BE2C (cell line): Measurements from ENCODE around the gene TSG101.

Experiments
- DNase-seq: peaks from one replicate; pipeline ENCODE4 v3.0.0-alpha.2; 2020
- H3K27me3 ChIP-seq: fragments of 250-450 bp; sonication (Bioruptor Pico); 2 replicates; pipeline ENCODE4 v1.5.1; 2020; ENCODE audit warnings: mild to moderate bottlenecking
- H3K36me3 ChIP-seq: fragments of 250-450 bp; sonication (Bioruptor Pico); 2 replicates; pipeline ENCODE4 v1.5.1; 2020; ENCODE audit warnings: mild to moderate bottlenecking
- H3K4me1 ChIP-seq: fragments of 250-450 bp; sonication (Bioruptor Pico); 2 replicates; pipeline ENCODE4 v1.5.1; 2020
- H3K4me3 ChIP-seq: 2 replicates; pipeline ENCODE4 v1.5.1; 2011; ENCODE audit warnings: low read depth, low read length
- H3K9me3 ChIP-seq: fragments of 250-450 bp; sonication (Bioruptor Pico); 2 replicates; pipeline ENCODE4 v1.5.1; 2020
- CTCF ChIP-seq: IDR thresholded peaks from 2 replicates; pipeline ENCODE4 v1.5.1; 2012; ENCODE audit warnings: mild to moderate bottlenecking, low read depth, low read length

Gene TSG101

DNA sequence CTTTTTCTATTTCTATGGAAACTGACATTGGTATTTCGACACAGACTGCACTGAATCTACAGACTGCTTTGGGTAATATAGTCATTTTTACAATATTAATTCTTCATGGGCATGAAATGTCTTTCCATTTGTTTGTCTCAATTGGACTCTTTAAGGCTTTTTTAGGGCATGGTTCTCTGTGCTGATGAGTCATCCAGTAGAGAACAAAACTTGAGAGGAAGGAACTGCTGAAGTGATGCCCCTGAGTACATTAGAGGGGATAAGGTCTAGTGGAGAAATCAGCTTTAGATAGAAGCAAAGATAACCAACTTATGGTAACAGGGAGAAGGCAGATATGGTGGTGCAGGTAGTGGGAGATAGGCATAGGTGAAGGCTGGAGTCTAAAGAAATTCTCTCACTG is 25.1 kb downstream of the TSG101 start:
- Histone ChIP-seq H3K4me1 (no peaks in the 10 kb centered on the region), H3K36me3 (no peaks in the 10 kb centered on the region; the same call in 1 of the 2 replicates)
- TF ChIP-seq CTCF, result no peak

DNA sequence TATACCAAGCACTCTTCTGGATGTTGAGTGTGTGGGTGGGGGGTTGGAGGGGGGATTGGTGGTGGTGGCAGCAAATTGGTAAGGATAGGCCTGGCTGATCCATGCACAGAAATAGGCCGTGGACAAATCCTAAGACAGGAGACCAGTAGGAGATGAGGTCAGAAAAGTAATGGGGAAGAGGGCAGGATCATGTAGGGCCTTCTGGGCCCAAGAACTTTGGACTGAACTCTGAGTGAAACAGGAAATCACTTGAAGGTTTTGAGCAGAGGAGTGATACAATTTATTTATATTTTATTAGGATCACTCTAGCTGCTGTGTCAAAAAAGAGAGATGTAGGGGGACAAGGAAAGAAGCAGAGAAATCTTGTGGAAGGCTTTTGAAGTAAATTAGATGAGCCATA is 28.7 kb downstream of the TSG101 start:
- no peaks in the 10 kb centered on the region; the same call in 1 of the 2 replicates for H3K36me3 ChIP-seq
- no peak for TF ChIP-seq CTCF
- no peaks in the 10 kb centered on the region for H3K9me3 ChIP-seq
- no peak overlapping the region for H3K4me3 ChIP-seq
- no peaks in the 10 kb centered on the region for H3K4me1 ChIP-seq
- DNase-seq, result no peak
- no peaks in the 10 kb centered on the region for H3K27me3 ChIP-seq

More for the DNA sequence above, 25.1 kb downstream of the TSG101 start:
- Histone ChIP-seq H3K9me3 (no peaks in the 10 kb centered on the region), H3K4me3 (no peak overlapping the region), H3K27me3 (no peaks in the 10 kb centered on the region)
- no peak for DNase-seq

DNA sequence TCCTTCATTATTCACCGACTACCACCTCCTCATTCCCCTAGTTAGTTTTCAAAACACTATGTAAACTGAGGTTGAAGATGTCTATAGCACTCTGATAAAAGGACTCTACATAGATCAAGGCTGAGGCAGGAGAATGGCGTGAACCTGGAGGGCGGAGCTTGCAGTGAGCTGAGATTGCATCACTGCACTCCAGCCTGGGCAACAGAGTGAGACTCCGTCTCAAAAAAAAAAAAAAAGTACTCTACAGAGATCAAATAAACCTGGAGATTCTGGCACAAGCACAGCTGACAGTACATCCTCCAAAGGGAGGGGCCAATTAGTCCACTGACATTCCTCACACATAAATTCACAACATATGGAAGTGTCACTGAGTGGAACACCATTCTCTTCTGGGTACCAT is 31.0 kb downstream of the TSG101 start:
- no peaks in the 10 kb centered on the region for H3K27me3 ChIP-seq
- DNase-seq, result no peak
- no peak for TF ChIP-seq CTCF
- H3K36me3 ChIP-seq, result no peaks in the 10 kb centered on the region; the same call in 1 of the 2 replicates
- no peak overlapping the region for H3K4me3 ChIP-seq
- H3K9me3 ChIP-seq, result no peaks in the 10 kb centered on the region
- no peaks in the 10 kb centered on the region for H3K4me1 ChIP-seq

GRCh38 chr11:18495271-18495670 is 31.5 kb downstream of the TSG101 start:
- H3K36me3 ChIP-seq, result no peaks in the 10 kb centered on the region; the same call in 1 of the 2 replicates
- DNase-seq, result no peak
- no peak for TF ChIP-seq CTCF

DNA sequence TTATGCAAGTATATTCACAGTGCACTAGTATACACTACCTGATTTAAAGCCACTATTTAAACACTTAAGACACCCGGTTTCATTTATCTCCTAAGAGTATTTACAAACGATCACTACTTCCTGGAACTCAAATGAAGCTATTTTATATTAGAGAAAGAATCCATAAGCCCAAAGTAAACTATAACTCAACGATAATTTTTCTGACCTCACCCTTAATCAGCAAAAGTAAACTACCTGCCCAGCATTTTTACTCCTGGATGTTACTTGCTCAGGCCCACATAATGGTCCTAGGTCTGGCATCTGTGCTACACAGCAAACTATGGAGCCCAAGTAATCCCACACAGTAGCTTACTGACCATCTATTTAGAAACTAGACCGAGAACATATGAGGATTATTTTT is 33.4 kb downstream of the TSG101 start:
- no peak for TF ChIP-seq CTCF
- H3K4me3 ChIP-seq, result no peak overlapping the region
- H3K9me3 ChIP-seq, result no peaks in the 10 kb centered on the region
- no peak for DNase-seq
- H3K36me3 ChIP-seq, result no peaks in the 10 kb centered on the region; the same call in 1 of the 2 replicates
- H3K4me1 ChIP-seq, result no peaks in the 10 kb centered on the region
- no peaks in the 10 kb centered on the region for H3K27me3 ChIP-seq

More at GRCh38 chr11:18495271-18495670, 31.5 kb downstream of the TSG101 start:
- no peak overlapping the region for H3K4me3 ChIP-seq
- H3K4me1 ChIP-seq, result no peaks in the 10 kb centered on the region
- no peaks in the 10 kb centered on the region for H3K27me3 ChIP-seq
- H3K9me3 ChIP-seq, result no peaks in the 10 kb centered on the region

DNA sequence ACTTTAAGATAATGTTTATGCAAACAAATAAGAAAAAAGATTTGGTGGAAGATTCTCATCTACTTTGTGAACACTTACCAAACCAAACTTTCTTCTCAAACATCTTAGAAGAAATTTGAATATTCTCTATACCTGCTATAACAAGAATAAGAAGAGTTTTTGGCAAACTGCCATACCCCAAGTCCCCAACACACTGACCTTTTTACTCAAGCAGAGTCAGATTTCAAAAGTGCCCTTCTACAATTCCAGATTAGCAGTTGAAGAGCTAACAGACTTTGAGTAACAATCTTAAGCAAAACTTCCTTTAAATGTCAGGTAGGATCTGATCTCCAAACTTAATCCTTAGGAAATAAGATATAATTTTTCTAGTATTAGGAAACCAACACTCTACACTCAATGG is 33.9 kb downstream of the TSG101 start:
- no peak for TF ChIP-seq CTCF
- no peak overlapping the region for H3K4me3 ChIP-seq
- no peaks in the 10 kb centered on the region for H3K27me3 ChIP-seq
- H3K4me1 ChIP-seq, result no peaks in the 10 kb centered on the region
- no peaks in the 10 kb centered on the region for H3K9me3 ChIP-seq
- no peak for DNase-seq
- no peaks in the 10 kb centered on the region; the same call in 1 of the 2 replicates for H3K36me3 ChIP-seq
